ENCODE results near the gene DENND5A.

The DENND5A gene

DNA sequence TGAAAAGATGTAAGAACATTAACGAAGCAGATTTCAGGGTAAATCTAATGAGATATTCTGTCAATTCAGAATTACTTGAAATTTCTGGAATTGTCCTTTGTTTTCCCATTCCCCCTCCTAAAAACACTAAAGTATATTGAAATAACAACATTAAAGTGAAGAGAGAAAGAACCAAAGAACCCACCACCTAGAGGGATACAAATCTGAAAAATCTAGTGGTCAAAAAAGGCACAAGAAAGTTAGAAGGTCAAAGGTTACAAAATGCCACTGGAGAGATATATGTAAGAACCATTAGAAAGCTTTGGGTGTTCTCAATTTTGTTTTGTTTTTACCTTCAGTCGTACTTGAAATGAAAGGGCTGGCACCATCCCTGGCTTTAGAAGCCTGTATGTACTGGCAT is 57.9 kb downstream of the DENND5A start:
- Histone ChIP-seq H4K20me1 (ENCODE audit: insufficient read depth, low read length) (no peaks in the 10 kb centered on the region), H3K36me3 (ENCODE audit: insufficient read depth, low read length) (no peaks in the 10 kb centered on the region), H3K4me1 (ENCODE audit: insufficient read depth, low read length) (no peaks in the 10 kb centered on the region), H2AFZ (ENCODE audit: low read depth, low read length) (no peak overlapping the region), H3K9me3 (ENCODE audit: insufficient read depth, low read length, severe bottlenecking) (no peaks in the 10 kb centered on the region), H3K4me2 (ENCODE audit: insufficient read depth, low read length) (no peak overlapping the region), H3K4me3 (ENCODE audit: low read depth in 1 of 2, low read length in 2 of 2) (no peak overlapping the region), H3K27me3 (ENCODE audit: insufficient read depth, low read length, poor library complexity) (peaks cover 2% of the 10 kb centered on the region), H3K79me2 (ENCODE audit: insufficient read depth, low read length) (no peaks in the 10 kb centered on the region), H3K27ac (ENCODE audit: low read length) (no peak overlapping the region), H3K9ac (ENCODE audit: low read depth, low read length) (no peak overlapping the region)
- TF ChIP-seq EZH2 (IDR thresholded peaks at IDR 0.05; ENCODE audit: borderline replicate concordance, low read depth, low read length, severe bottlenecking) = no peak
- TF ChIP-seq, protein P1, sequence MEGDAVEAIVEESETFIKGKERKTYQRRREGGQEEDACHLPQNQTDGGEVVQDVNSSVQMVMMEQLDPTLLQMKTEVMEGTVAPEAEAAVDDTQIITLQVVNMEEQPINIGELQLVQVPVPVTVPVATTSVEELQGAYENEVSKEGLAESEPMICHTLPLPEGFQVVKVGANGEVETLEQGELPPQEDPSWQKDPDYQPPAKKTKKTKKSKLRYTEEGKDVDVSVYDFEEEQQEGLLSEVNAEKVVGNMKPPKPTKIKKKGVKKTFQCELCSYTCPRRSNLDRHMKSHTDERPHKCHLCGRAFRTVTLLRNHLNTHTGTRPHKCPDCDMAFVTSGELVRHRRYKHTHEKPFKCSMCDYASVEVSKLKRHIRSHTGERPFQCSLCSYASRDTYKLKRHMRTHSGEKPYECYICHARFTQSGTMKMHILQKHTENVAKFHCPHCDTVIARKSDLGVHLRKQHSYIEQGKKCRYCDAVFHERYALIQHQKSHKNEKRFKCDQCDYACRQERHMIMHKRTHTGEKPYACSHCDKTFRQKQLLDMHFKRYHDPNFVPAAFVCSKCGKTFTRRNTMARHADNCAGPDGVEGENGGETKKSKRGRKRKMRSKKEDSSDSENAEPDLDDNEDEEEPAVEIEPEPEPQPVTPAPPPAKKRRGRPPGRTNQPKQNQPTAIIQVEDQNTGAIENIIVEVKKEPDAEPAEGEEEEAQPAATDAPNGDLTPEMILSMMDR (IDR thresholded peaks at IDR 0.05; ENCODE audit: borderline replicate concordance, extremely low read depth, low read length, poor library complexity, severe bottlenecking) = no peak
- ATAC-seq (ENCODE audit: insufficient read depth, low read depth) = no peak
- DNase-seq = no peak

DNA sequence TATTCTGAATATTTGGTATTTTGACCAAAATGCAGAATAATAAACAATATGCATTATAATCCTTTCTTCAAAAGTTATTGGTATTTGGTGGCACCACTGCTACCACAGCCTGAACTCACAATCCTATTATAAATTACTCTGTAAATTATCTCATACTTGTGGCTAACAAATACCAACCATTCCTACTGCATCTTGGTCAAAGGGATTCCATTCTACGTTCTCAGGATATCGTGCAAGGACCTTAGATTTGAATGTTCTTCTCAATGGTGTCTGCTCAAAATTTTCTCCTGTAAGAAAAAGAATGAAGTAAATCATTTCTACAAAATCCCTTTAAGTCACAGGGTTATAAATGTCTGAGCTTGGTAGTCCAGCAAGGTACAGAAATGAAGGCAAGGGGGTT is 58.7 kb downstream of the DENND5A start:
- TF ChIP-seq, protein P1 (IDR thresholded peaks at IDR 0.05; ENCODE audit: borderline replicate concordance, extremely low read depth, low read length, poor library complexity, severe bottlenecking) = no peak
- no peak for TF ChIP-seq EZH2 (IDR thresholded peaks at IDR 0.05; ENCODE audit: borderline replicate concordance, low read depth, low read length, severe bottlenecking)
- DNase-seq = no peak
- no peaks in the 10 kb centered on the region for H3K9me3 ChIP-seq (ENCODE audit: insufficient read depth, low read length, severe bottlenecking)
- peaks cover 2% of the 10 kb centered on the region for H3K27me3 ChIP-seq (ENCODE audit: insufficient read depth, low read length, poor library complexity)
- H3K9ac ChIP-seq (ENCODE audit: low read depth, low read length) = no peak overlapping the region
- no peak overlapping the region for H2AFZ ChIP-seq (ENCODE audit: low read depth, low read length)
- H3K36me3 ChIP-seq (ENCODE audit: insufficient read depth, low read length) = no peaks in the 10 kb centered on the region
- H3K79me2 ChIP-seq (ENCODE audit: insufficient read depth, low read length) = no peaks in the 10 kb centered on the region
- no peak for ATAC-seq (ENCODE audit: insufficient read depth, low read depth)
- H4K20me1 ChIP-seq (ENCODE audit: insufficient read depth, low read length) = no peaks in the 10 kb centered on the region
- H3K4me3 ChIP-seq (ENCODE audit: low read depth in 1 of 2, low read length in 2 of 2) = no peak overlapping the region
- H3K4me1 ChIP-seq (ENCODE audit: insufficient read depth, low read length) = no peaks in the 10 kb centered on the region
- no peak overlapping the region for H3K27ac ChIP-seq (ENCODE audit: low read length)
- H3K4me2 ChIP-seq (ENCODE audit: insufficient read depth, low read length) = no peak overlapping the region

DNA sequence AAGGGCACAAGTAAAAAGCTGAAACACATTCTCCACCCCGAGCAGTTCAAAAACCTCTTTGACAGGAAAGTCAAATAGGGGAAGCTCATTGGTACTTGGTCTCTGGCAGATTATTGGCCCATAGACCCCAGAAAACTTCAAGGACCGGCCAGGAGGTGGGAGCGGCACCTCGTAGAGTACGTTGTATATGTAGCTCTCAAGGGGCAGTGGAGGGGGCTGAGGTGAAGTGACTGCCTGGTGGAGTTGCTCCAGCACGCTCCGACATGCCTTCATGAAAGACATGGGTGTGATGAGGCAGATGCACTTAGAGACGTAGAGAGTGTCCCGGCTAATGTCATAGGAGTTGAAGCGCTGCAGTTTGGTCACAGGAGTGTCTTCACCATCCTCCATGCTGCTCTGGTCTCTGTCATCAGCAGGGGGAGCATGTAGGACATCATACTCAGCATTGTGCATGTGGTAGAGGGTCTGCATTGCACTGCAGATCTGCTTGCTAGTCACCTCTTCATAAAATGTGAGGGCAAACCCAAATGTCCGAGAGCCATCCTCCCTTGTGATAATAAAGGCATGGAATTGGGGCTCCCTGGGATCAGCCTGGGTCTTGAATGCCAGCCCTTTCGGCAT is 61.3 kb downstream of the DENND5A start:
- Histone ChIP-seq H3K27ac (ENCODE audit: low read length) (no peak overlapping the region), H3K4me3 (ENCODE audit: low read depth in 1 of 2, low read length in 2 of 2) (no peak overlapping the region), H3K4me1 (ENCODE audit: insufficient read depth, low read length) (no peaks in the 10 kb centered on the region), H3K4me2 (ENCODE audit: insufficient read depth, low read length) (no peak overlapping the region), H4K20me1 (ENCODE audit: insufficient read depth, low read length) (no peaks in the 10 kb centered on the region), H2AFZ (ENCODE audit: low read depth, low read length) (no peak overlapping the region), H3K9me3 (ENCODE audit: insufficient read depth, low read length, severe bottlenecking) (no peaks in the 10 kb centered on the region), H3K36me3 (ENCODE audit: insufficient read depth, low read length) (no peaks in the 10 kb centered on the region), H3K9ac (ENCODE audit: low read depth, low read length) (no peak overlapping the region), H3K27me3 (ENCODE audit: insufficient read depth, low read length, poor library complexity) (peaks cover 6% of the 10 kb centered on the region), H3K79me2 (ENCODE audit: insufficient read depth, low read length) (no peaks in the 10 kb centered on the region)
- ATAC-seq (ENCODE audit: insufficient read depth, low read depth) = peak; percentile 84; the same call in 2 of the 3 replicates
- DNase-seq = peak; percentile 32
- TF ChIP-seq, protein P1 (IDR thresholded peaks at IDR 0.05; ENCODE audit: borderline replicate concordance, extremely low read depth, low read length, poor library complexity, severe bottlenecking) = peak; percentile 62
- TF ChIP-seq EZH2 (IDR thresholded peaks at IDR 0.05; ENCODE audit: borderline replicate concordance, low read depth, low read length, severe bottlenecking) = no peak
